MM.1S (cell line): ENCODE results near the gene PRRG4.

Experiments
- EZH2 ChIP-seq: fragments of 300-600 bp; sonication (generic); optimal IDR thresholded peaks from 2 replicates; pipeline ENCODE3; 2017; ENCODE audit warnings: low read depth, mild to moderate bottlenecking, antibody characterized with exemption, low read length, mixed read lengths
- TF ChIP-seq, protein P1 (sequence below): fragments of 300-600 bp; sonication (generic); IDR thresholded peaks from 2 replicates; pipeline ENCODE4 v1.5.1; 2016; ENCODE audit warnings: antibody characterized with exemption, low read length, mixed read lengths

DNA sequence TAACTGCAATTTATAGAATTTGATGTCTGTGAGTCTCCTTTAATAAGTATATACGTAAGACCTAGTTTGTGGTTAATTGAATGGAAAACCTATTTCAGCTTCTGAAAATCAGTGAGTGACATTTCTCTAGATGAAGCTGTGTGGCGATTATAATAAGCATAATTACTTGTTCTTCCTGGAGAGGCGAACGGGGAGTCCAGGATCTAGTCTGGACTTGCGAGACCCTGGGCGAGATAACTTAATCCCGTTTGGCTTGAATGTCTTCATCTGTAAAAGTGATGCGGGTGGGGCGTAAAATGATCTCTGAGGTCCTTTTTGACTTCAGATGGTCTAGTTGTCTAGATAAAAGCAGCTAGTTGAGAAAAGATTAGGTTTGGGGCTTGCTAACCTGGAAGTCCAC, 1.1 kb downstream of the PRRG4 start:
- TF ChIP-seq, protein P1, sequence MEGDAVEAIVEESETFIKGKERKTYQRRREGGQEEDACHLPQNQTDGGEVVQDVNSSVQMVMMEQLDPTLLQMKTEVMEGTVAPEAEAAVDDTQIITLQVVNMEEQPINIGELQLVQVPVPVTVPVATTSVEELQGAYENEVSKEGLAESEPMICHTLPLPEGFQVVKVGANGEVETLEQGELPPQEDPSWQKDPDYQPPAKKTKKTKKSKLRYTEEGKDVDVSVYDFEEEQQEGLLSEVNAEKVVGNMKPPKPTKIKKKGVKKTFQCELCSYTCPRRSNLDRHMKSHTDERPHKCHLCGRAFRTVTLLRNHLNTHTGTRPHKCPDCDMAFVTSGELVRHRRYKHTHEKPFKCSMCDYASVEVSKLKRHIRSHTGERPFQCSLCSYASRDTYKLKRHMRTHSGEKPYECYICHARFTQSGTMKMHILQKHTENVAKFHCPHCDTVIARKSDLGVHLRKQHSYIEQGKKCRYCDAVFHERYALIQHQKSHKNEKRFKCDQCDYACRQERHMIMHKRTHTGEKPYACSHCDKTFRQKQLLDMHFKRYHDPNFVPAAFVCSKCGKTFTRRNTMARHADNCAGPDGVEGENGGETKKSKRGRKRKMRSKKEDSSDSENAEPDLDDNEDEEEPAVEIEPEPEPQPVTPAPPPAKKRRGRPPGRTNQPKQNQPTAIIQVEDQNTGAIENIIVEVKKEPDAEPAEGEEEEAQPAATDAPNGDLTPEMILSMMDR: no peak
- no peak for TF ChIP-seq EZH2
